ENCODE measurements around the gene KCNG4. TPM values are rescaled to one million over a fixed set of nuclear protein-coding genes. Genes with fewer than 3 reads are reported as not detected.

KCNG4 gene
- total RNA-seq, 4 donors from 2014 or later, result not detected

DNA sequence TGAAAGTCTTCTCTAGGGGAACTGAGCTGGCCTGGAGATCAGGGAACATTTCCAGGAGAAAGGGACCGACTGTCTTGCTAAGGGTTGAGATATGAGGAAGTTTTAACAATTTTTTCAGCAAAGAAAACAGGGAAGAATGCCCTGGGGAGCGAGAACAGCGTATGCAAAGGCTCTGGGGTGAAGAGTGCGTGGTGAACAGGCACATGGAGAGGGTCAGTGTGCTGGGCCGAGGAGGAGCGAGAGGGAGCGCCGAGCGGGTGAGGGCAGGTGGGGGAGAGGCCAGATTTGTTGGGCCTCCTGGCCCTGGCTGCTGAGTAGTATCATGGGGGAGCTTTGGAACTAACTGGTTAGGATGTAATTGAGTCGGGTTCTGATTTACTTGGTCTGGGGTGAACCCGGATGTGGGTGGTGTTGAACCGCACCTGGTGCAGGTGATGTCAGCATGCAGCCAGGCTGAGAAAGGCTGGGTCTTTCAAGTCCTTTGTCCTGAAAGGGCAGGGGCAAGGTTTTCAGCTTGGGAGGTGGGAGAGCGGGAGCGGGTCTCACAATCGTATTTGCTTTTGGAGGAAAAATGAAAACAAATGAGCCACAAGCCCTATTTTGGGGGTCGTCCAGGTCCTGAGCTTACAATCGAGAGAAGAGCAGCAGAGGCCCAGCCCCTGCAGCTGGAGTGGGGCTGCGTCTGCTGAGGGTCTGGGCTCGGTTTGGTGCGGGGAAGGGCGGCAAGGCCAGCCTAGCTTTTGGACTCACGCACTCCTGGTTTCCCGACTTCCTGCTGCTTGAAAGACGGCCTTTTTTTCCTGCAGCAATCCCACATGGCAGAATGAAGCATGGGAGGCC is 43.7 kb upstream of the KCNG4 start:
- H3K27me3 ChIP-seq, result no peaks in the 10 kb centered on the region
- intact Hi-C loops (cut with DNase I; ENCODE audit: low total_unique reads), result no loop called here
- H3K27ac ChIP-seq, result peak overlapping the region; percentile 21 to 41
- TF ChIP-seq, protein P1, sequence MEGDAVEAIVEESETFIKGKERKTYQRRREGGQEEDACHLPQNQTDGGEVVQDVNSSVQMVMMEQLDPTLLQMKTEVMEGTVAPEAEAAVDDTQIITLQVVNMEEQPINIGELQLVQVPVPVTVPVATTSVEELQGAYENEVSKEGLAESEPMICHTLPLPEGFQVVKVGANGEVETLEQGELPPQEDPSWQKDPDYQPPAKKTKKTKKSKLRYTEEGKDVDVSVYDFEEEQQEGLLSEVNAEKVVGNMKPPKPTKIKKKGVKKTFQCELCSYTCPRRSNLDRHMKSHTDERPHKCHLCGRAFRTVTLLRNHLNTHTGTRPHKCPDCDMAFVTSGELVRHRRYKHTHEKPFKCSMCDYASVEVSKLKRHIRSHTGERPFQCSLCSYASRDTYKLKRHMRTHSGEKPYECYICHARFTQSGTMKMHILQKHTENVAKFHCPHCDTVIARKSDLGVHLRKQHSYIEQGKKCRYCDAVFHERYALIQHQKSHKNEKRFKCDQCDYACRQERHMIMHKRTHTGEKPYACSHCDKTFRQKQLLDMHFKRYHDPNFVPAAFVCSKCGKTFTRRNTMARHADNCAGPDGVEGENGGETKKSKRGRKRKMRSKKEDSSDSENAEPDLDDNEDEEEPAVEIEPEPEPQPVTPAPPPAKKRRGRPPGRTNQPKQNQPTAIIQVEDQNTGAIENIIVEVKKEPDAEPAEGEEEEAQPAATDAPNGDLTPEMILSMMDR (IDR thresholded peaks at IDR 0.05), result no peak
- TF ChIP-seq POLR2A (IDR thresholded peaks at IDR 0.05), result no peak
- H3K4me3 ChIP-seq, result no peak overlapping the region
- peaks cover 0 to 12% of the 10 kb centered on the region in 2 donors for H3K4me1 ChIP-seq
- H3K36me3 ChIP-seq, result no peaks in the 10 kb centered on the region
- H3K9me3 ChIP-seq, result no peaks in the 10 kb centered on the region
- no peak for DNase-seq

DNA sequence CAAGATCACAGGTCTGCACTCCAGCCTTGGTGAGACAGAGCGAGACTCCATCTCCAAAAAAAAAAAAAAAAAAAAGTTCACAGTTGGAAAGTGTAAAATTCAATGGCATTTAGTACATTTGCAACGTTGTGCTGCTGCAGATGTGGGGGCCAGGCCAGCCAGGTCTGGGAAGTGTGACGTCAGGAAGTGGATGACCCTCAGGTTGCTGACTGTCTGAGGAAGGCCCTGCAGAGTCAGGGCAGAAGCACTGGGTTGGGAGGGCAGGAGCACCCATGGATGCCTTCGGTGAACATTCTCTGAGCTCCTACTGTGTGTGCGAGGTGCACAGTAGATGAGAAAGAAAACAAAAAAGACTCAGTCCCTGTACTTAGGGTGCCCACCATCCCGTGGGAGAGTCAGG is 42.7 kb upstream of the KCNG4 start:
- H3K27ac ChIP-seq, result no peak overlapping the region
- no peak for TF ChIP-seq POLR2A (IDR thresholded peaks at IDR 0.05)
- H3K36me3 ChIP-seq, result no peaks in the 10 kb centered on the region
- no peaks in the 10 kb centered on the region for H3K9me3 ChIP-seq
- no peak for DNase-seq
- H3K4me3 ChIP-seq, result no peak overlapping the region
- peaks cover 0 to 12% of the 10 kb centered on the region in 2 donors for H3K4me1 ChIP-seq
- intact Hi-C loops (cut with DNase I; ENCODE audit: low total_unique reads), result no loop called here
- no peaks in the 10 kb centered on the region for H3K27me3 ChIP-seq

DNA sequence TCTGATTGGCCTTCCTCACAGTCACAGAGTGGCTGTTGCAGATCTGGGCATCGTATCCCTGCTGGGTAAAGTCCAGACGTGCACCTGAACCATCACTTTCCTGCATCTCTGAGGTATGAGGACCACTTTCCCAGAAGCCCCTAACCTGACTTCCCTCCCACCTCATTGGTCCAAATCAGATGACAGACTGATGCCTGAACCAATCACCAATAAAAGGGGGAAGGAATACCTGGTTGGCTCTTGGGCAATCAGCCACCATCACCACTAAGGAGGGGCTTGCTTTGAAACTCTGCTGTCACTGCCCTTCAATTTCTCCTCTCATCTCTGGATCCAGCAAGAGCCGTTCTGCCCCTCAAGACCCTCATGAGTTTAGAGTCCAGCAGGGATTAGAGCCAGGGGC is 41.3 kb upstream of the KCNG4 start:
- H3K27ac ChIP-seq, result no peak overlapping the region
- intact Hi-C loops (cut with DNase I; ENCODE audit: low total_unique reads), result no loop called here
- H3K27me3 ChIP-seq, result no peaks in the 10 kb centered on the region
- H3K9me3 ChIP-seq, result no peaks in the 10 kb centered on the region
- H3K36me3 ChIP-seq, result no peaks in the 10 kb centered on the region
- TF ChIP-seq, protein P1 (IDR thresholded peaks at IDR 0.05), result no peak
- TF ChIP-seq POLR2A (IDR thresholded peaks at IDR 0.05), result no peak
- H3K4me1 ChIP-seq, result peaks cover 0 to 12% of the 10 kb centered on the region in 2 donors
- DNase-seq, result no peak
- H3K4me3 ChIP-seq, result no peak overlapping the region

DNA sequence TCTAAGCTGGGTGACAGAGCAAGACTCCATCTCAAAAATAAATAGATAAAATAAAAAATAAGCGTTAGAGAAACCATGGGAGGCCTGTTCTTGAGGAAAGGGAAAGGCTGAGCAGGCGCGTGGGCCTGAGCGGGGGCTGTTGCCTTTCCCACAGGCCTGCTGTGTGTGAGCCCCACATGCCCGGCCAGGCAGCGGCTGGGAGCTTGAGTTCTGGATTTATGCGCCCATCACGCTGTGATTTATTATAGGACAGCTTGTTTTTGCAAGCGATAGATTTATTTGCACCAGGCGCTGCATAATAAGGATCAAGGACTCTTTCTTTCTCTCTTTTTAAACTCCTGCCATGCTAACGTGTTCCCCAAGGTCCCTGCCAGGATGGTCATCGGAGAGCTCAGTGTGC is 40.1 kb upstream of the KCNG4 start:
- no peak for TF ChIP-seq POLR2A (IDR thresholded peaks at IDR 0.05)
- TF ChIP-seq, protein P1 (IDR thresholded peaks at IDR 0.05), result no peak
- no peaks in the 10 kb centered on the region for H3K9me3 ChIP-seq
- no peak for DNase-seq
- intact Hi-C loops (cut with DNase I; ENCODE audit: low total_unique reads), result no loop called here
- H3K36me3 ChIP-seq, result no peaks in the 10 kb centered on the region
- H3K27ac ChIP-seq, result no peak overlapping the region
- no peaks in the 10 kb centered on the region for H3K27me3 ChIP-seq
- H3K4me3 ChIP-seq, result no peak overlapping the region
- peaks cover 0 to 12% of the 10 kb centered on the region in 2 donors for H3K4me1 ChIP-seq

DNA sequence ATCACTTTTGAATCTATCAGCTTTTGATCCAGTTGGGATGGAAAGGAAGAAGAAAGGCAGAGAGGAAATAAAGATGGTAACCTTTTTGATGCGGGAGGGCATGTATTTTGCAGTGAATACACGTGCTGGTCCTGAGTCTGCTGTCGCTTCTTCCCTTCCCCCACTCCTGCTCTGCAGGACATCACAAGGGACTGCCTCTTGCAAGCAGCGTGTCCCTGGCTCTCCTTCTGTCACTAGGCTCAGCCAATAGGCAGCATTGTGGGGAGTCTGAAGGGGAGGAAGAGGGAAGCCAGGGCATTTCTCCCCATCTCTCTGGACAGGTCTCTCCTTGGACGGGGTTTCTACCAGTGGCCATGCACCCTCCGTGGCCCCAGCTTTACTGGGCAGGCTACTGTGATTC is 39.2 kb upstream of the KCNG4 start:
- intact Hi-C loops (cut with DNase I; ENCODE audit: low total_unique reads), result no loop called here
- TF ChIP-seq, protein P1 (IDR thresholded peaks at IDR 0.05), result no peak
- TF ChIP-seq POLR2A (IDR thresholded peaks at IDR 0.05), result no peak
- H3K27ac ChIP-seq, result no peak overlapping the region
- no peaks in the 10 kb centered on the region for H3K27me3 ChIP-seq
- DNase-seq, result no peak
- H3K4me1 ChIP-seq, result peaks cover 0 to 6% of the 10 kb centered on the region in 2 donors
- no peaks in the 10 kb centered on the region for H3K9me3 ChIP-seq
- no peaks in the 10 kb centered on the region for H3K36me3 ChIP-seq
- H3K4me3 ChIP-seq, result no peak overlapping the region
